Activated CD8-positive, alpha-beta memory T cell treated with anti-CD3 and anti-CD28 coated beads for 4 hours (primary cell): ENCODE results near the gene INTS11.

ENCODE experiments used
- DNase-seq, 2 donors: peaks; one replicate each; pipeline ENCODE4 v3.0.0-alpha.2; 2020; ENCODE audit warnings: low read depth in 2 of 2

Gene INTS11

GRCh38 chr1:1343811-1344421 is 19.5 kb upstream of the INTS11 start:
- no peak for DNase-seq

- DNase-seq: no peak
Observed at GRCh38 chr1:1342584-1343115, 18.2 kb upstream of the INTS11 start.

GRCh38 chr1:1342061-1342562 is 17.7 kb upstream of the INTS11 start:
- DNase-seq: no peak

DNA sequence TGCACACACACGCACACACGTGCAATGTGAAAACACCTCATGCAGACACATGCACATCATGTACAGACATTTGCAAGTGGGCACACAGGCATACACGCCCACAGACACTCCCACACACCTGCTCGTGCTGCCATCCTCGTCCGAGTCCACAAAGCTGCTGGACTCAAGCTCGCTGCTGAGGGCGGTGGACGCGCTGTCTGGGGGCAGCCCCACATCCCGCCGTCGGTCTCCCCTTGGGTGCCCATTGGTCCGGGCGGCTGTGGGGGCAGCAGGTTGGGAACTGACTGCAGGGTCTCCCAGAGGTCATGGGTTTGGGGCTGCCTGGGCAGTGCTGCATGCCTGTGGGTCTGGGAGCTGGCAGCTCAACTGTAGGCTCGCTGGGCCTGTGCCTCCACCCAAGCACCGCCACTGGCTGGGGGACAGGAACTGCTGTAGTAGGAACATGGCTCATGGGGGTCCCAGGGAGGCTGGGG is 17.1 kb upstream of the INTS11 start:
- no peak for DNase-seq

DNA sequence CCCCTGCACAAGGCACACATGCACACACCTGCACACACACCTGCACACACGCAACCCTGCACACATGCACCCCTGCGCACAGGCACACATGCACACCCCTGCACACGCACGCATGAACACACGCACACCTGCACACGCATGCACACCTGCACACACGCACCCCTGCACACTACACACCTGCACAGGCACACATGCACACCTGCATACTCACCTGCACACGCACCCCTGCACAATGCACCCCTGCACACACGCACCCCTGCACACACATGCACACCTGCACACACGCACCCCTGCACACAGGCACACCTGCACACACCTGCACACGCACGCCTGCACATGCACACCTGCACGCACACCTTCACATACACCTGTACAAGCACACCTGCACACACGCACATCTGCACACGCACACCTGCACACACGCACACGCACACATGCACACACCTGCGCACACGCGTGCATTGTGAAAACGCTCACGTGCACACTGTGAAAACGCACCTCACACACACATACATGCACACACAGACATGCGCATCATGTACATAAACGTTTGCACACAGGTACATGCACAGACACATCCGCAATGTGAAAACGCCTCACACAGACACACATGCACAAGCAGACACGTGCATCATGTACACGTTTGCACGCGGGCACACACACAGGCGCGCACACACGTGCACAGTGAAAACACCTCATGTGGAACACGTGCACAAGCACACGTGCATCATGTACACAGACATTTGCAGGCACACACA is 16.5 kb upstream of the INTS11 start:
- DNase-seq: no peak

- no peak for DNase-seq
Observed at GRCh38 chr1:1340185-1340584, 15.7 kb upstream of the INTS11 start.

GRCh38 chr1:1338278-1338677 is 13.8 kb upstream of the INTS11 start:
- DNase-seq: no peak

GRCh38 chr1:1337793-1338147 is 13.3 kb upstream of the INTS11 start:
- no peak for DNase-seq

GRCh38 chr1:1336931-1337792 is 12.7 kb upstream of the INTS11 start:
- DNase-seq: no peak

- no peak for DNase-seq
Observed at GRCh38 chr1:1336446-1336845, 12.0 kb upstream of the INTS11 start.

GRCh38 chr1:1335792-1336248 is 11.4 kb upstream of the INTS11 start:
- no peak for DNase-seq

GRCh38 chr1:1335283-1335682 is 10.8 kb upstream of the INTS11 start:
- no peak for DNase-seq

- no peak for DNase-seq
Observed at GRCh38 chr1:1334835-1335234, 10.4 kb upstream of the INTS11 start.

DNA sequence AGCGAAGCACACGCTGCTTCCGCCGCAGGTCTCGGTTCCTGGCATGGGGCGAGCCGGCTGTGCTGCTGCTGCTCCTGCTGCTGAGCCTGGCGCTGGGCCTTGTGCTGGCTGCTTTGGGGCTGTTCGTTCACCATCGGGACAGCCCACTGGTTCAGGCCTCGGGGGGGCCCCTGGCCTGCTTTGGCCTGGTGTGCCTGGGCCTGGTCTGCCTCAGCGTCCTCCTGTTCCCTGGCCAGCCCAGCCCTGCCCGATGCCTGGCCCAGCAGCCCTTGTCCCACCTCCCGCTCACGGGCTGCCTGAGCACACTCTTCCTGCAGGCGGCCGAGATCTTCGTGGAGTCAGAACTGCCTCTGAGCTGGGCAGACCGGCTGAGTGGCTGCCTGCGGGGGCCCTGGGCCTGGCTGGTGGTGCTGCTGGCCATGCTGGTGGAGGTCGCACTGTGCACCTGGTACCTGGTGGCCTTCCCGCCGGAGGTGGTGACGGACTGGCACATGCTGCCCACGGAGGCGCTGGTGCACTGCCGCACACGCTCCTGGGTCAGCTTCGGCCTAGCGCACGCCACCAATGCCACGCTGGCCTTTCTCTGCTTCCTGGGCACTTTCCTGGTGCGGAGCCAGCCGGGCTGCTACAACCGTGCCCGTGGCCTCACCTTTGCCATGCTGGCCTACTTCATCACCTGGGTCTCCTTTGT is 9.2 kb upstream of the INTS11 start:
- no peak for DNase-seq

GRCh38 chr1:1332774-1333480 is 8.5 kb upstream of the INTS11 start:
- DNase-seq: no peak

- no peak for DNase-seq
Observed at GRCh38 chr1:1332031-1332755, 7.7 kb upstream of the INTS11 start.

- no peak for DNase-seq
Observed at GRCh38 chr1:1331068-1331965, 6.9 kb upstream of the INTS11 start, which contains the start of gene TAS1R3. TSS of gene TAS1R3 (plus strand) at chr1:1331280. CDS start at chr1:1331346, 66 bp downstream.

- DNase-seq: no peak
Observed at GRCh38 chr1:1330366-1331067, 6.1 kb upstream of the INTS11 start.
